Neural progenitor cell (in vitro differentiated cells): ENCODE data around the gene SLC7A6.

ENCODE experiments used
- CTCF ChIP-seq: fragments of 200-600 bp; sonication (generic); IDR thresholded peaks from 2 replicates; pipeline ENCODE4 v1.5.1; 2017; ENCODE audit warnings: antibody characterized with exemption, mild to moderate bottlenecking
- EZH2 ChIP-seq: fragments of 200-600 bp; sonication (generic); IDR thresholded peaks from 2 replicates; pipeline ENCODE4 v1.6.1; 2017; ENCODE audit warnings: antibody characterized with exemption, mild to moderate bottlenecking, moderate library complexity
- EZH2phosphoT487 ChIP-seq: fragments of 200-600 bp; sonication (generic); IDR thresholded peaks from 2 replicates; pipeline ENCODE4 v1.6.1; 2017; ENCODE audit warnings: antibody characterized with exemption

- no peak for TF ChIP-seq CTCF
- TF ChIP-seq EZH2 = no peak
- no peak for TF ChIP-seq EZH2phosphoT487
Measured at GRCh38 chr16:68313116-68313515, 48.8 kb downstream of the SLC7A6 start.
